Measurements from ENCODE around the gene TXNDC12. TPM values are rescaled to one million over a fixed set of nuclear protein-coding genes. Genes with fewer than 3 reads are reported as not detected.
"Not testable (repeated sequence)": the region's sequence is repeated elsewhere in the genome, so short reads cannot be mapped to it uniquely, and the experiment has no call there.

The TXNDC12 gene
- total RNA-seq, 5 donors from 2014 or later (not counting 1 experiment from before 2014, with no cell fraction given) = 26.1 to 44.8 (median 40.3) TPM

- Histone ChIP-seq H3K36me3 (ENCODE audit: control insufficient read depth in 2 of 2, extremely low read depth in 1 of 2, insufficient read depth in 1 of 2, low read length in 1 of 2) (peaks cover 0 to 25% of the 10 kb centered on the region in 2 donors), H3K4me1 (ENCODE audit: control insufficient read depth in 1 of 2, extremely low read depth in 1 of 2, insufficient read depth in 2 of 2, low read length in 2 of 2) (no peaks in the 10 kb centered on the region), H3K27me3 (replicated peaks in 1 of 2; ENCODE audit: control insufficient read depth in 2 of 2, extremely low read depth in 1 of 2, insufficient read depth in 2 of 2, low read length in 1 of 2) (no peaks in the 10 kb centered on the region), H3K4me3 (ENCODE audit: control insufficient read depth in 1 of 2, extremely low read depth in 1 of 2, low read length in 1 of 2) (no peak overlapping the region), H3K27ac (ENCODE audit: low read length) (no peak overlapping the region), H3K9me3 (no peaks in the 10 kb centered on the region)
- ATAC-seq (replicated peaks in 1 of 4) = no peak
- H3K4me1 Mint-ChIP-seq = peaks cover 0 to 5% (median 3%) of the 10 kb centered on the region in 3 donors
- no peak for DNase-seq
- POLR2A ChIA-PET = interaction anchor here in 1 of 2 donors (0.8 kb wide), 1 partner anchor 24 kb away, joined by 12 read pairs; no protein-coding TSS in a partner anchor
- peaks cover 9% of the 10 kb centered on the region for H3K36me3 Mint-ChIP-seq
- H3K9me3 Mint-ChIP-seq = no peaks in the 10 kb centered on the region
- H3K27ac Mint-ChIP-seq = peak overlapping the region in 1 of 2 donors; percentile 59
- no peak overlapping the region for H3K4me3 Mint-ChIP-seq
- CTCF ChIA-PET = interaction anchor here (0.6 to 0.7 kb wide), 2 partner anchors 12 to 411 kb away, joined by 3 read pairs; no protein-coding TSS in a partner anchor
- no peaks in the 10 kb centered on the region for H3K27me3 Mint-ChIP-seq
- 100% methylated on average over 3 of the region's 3 CpGs for WGBS (ENCODE audit: insufficient coverage)
Observed at GRCh38 chr1:52080014-52080415, 25.0 kb upstream of the TXNDC12 start.

GRCh38 chr1:52077277-52077676 lies 22.3 kb upstream of the TXNDC12 start:
- H3K27ac Mint-ChIP-seq; H3K9me3 Mint-ChIP-seq; H3K4me3 Mint-ChIP-seq; H3K4me1 Mint-ChIP-seq; H3K27me3 ChIP-seq (replicated peaks in 1 of 2; ENCODE audit: control insufficient read depth in 2 of 2, extremely low read depth in 1 of 2, insufficient read depth in 2 of 2, low read length in 1 of 2); H3K4me3 ChIP-seq (ENCODE audit: control insufficient read depth in 1 of 2, extremely low read depth in 1 of 2, low read length in 1 of 2); POLR2A ChIA-PET; H3K9me3 ChIP-seq; H3K27ac ChIP-seq (ENCODE audit: low read length); ATAC-seq (replicated peaks in 1 of 4); H3K27me3 Mint-ChIP-seq; CTCF ChIA-PET; H3K4me1 ChIP-seq (ENCODE audit: control insufficient read depth in 1 of 2, extremely low read depth in 1 of 2, insufficient read depth in 2 of 2, low read length in 2 of 2); DNase-seq: not testable (repeated sequence)
- no CpG with 5 or more reads among the region's 6 CpGs for WGBS (ENCODE audit: insufficient coverage)
- peaks cover 14% of the 10 kb centered on the region for H3K36me3 Mint-ChIP-seq
- H3K36me3 ChIP-seq (ENCODE audit: control insufficient read depth in 2 of 2, extremely low read depth in 1 of 2, insufficient read depth in 1 of 2, low read length in 1 of 2) = peaks cover 0 to 21% of the 10 kb centered on the region in 2 donors

GRCh38 chr1:52072291-52072690 lies 17.3 kb upstream of the TXNDC12 start:
- Histone ChIP-seq H3K9me3 (no peaks in the 10 kb centered on the region), H3K36me3 (ENCODE audit: control insufficient read depth in 2 of 2, extremely low read depth in 1 of 2, insufficient read depth in 1 of 2, low read length in 1 of 2) (peaks cover 0 to 21% of the 10 kb centered on the region in 2 donors), H3K4me1 (ENCODE audit: control insufficient read depth in 1 of 2, extremely low read depth in 1 of 2, insufficient read depth in 2 of 2, low read length in 2 of 2) (no peaks in the 10 kb centered on the region), H3K4me3 (ENCODE audit: control insufficient read depth in 1 of 2, extremely low read depth in 1 of 2, low read length in 1 of 2) (no peak overlapping the region), H3K27ac (ENCODE audit: low read length) (no peak overlapping the region), H3K27me3 (replicated peaks in 1 of 2; ENCODE audit: control insufficient read depth in 2 of 2, extremely low read depth in 1 of 2, insufficient read depth in 2 of 2, low read length in 1 of 2) (no peaks in the 10 kb centered on the region)
- ChIA-PET CTCF (no interaction called here), POLR2A (no interaction called here)
- Mint-ChIP-seq H3K27ac (no peak overlapping the region), H3K4me1 (peaks cover 18 to 32% (median 24%) of the 10 kb centered on the region in 3 donors), H3K4me3 (no peak overlapping the region), H3K9me3 (no peaks in the 10 kb centered on the region), H3K36me3 (peaks cover 24% of the 10 kb centered on the region), H3K27me3 (no peaks in the 10 kb centered on the region)
- ATAC-seq (replicated peaks in 1 of 4) (no peak), DNase-seq (no peak)
- 100% methylated on average over 3 of the region's 6 CpGs for WGBS (ENCODE audit: insufficient coverage)

GRCh38 chr1:52070704-52071103 lies 15.7 kb upstream of the TXNDC12 start:
- H3K4me1 Mint-ChIP-seq = peaks cover 18 to 34% (median 24%) of the 10 kb centered on the region in 3 donors
- no peaks in the 10 kb centered on the region for H3K27me3 ChIP-seq (replicated peaks in 1 of 2; ENCODE audit: control insufficient read depth in 2 of 2, extremely low read depth in 1 of 2, insufficient read depth in 2 of 2, low read length in 1 of 2)
- H3K36me3 Mint-ChIP-seq = peaks cover 20% of the 10 kb centered on the region
- H3K27me3 Mint-ChIP-seq = no peaks in the 10 kb centered on the region
- no CpG with 5 or more reads among the region's 4 CpGs for WGBS (ENCODE audit: insufficient coverage)
- H3K27ac Mint-ChIP-seq = no peak overlapping the region
- H3K27ac ChIP-seq (ENCODE audit: low read length) = no peak overlapping the region
- no peak overlapping the region for H3K4me3 ChIP-seq (ENCODE audit: control insufficient read depth in 1 of 2, extremely low read depth in 1 of 2, low read length in 1 of 2)
- CTCF ChIA-PET = interaction anchor here (0.6 to 0.7 kb wide), 4 partner anchors 8 to 1226 kb away, joined by 3 to 5 read pairs (median 3); no protein-coding TSS in a partner anchor
- POLR2A ChIA-PET = interaction anchor here in 1 of 2 donors (0.6 to 0.7 kb wide), 2 partner anchors 25 to 34 kb away, joined by 3 to 5 read pairs; no protein-coding TSS in a partner anchor
- ATAC-seq (replicated peaks in 1 of 4) = no peak
- H3K9me3 Mint-ChIP-seq = no peaks in the 10 kb centered on the region
- H3K36me3 ChIP-seq (ENCODE audit: control insufficient read depth in 2 of 2, extremely low read depth in 1 of 2, insufficient read depth in 1 of 2, low read length in 1 of 2) = peaks cover 0 to 29% of the 10 kb centered on the region in 2 donors
- H3K4me3 Mint-ChIP-seq = no peak overlapping the region
- no peaks in the 10 kb centered on the region for H3K9me3 ChIP-seq
- H3K4me1 ChIP-seq (ENCODE audit: control insufficient read depth in 1 of 2, extremely low read depth in 1 of 2, insufficient read depth in 2 of 2, low read length in 2 of 2) = no peaks in the 10 kb centered on the region
- no peak for DNase-seq

- no peaks in the 10 kb centered on the region for H3K9me3 Mint-ChIP-seq
- Histone ChIP-seq H3K36me3 (ENCODE audit: control insufficient read depth in 2 of 2, extremely low read depth in 1 of 2, insufficient read depth in 1 of 2, low read length in 1 of 2) (peaks cover 0 to 60% of the 10 kb centered on the region in 2 donors), H3K4me1 (ENCODE audit: control insufficient read depth in 1 of 2, extremely low read depth in 1 of 2, insufficient read depth in 2 of 2, low read length in 2 of 2) (no peaks in the 10 kb centered on the region), H3K4me3 (ENCODE audit: control insufficient read depth in 1 of 2, extremely low read depth in 1 of 2, low read length in 1 of 2) (no peak overlapping the region), H3K9me3 (no peaks in the 10 kb centered on the region), H3K27me3 (replicated peaks in 1 of 2; ENCODE audit: control insufficient read depth in 2 of 2, extremely low read depth in 1 of 2, insufficient read depth in 2 of 2, low read length in 1 of 2) (no peaks in the 10 kb centered on the region), H3K27ac (ENCODE audit: low read length) (no peak overlapping the region)
- H3K36me3 Mint-ChIP-seq = peaks cover 25% of the 10 kb centered on the region
- no peaks in the 10 kb centered on the region for H3K27me3 Mint-ChIP-seq
- H3K4me3 Mint-ChIP-seq = no peak overlapping the region
- H3K27ac Mint-ChIP-seq = no peak overlapping the region
- CTCF ChIA-PET = interaction anchor here in 1 of 2 donors (0.5 kb wide), 1 partner anchor 8 kb away, joined by 3 read pairs; no protein-coding TSS in a partner anchor
- DNase-seq (no peak), ATAC-seq (replicated peaks in 1 of 4) (no peak)
- POLR2A ChIA-PET = no interaction called here
- WGBS (ENCODE audit: insufficient coverage) = 100% methylated on average over 1 of the region's 2 CpGs
- H3K4me1 Mint-ChIP-seq = peaks cover 44 to 49% (median 44%) of the 10 kb centered on the region in 3 donors
Observed at GRCh38 chr1:52063192-52063591, 8.2 kb upstream of the TXNDC12 start.

GRCh38 chr1:52060822-52061221 lies 5.8 kb upstream of the TXNDC12 start:
- POLR2A ChIA-PET = no interaction called here
- H3K4me1 ChIP-seq (ENCODE audit: control insufficient read depth in 1 of 2, extremely low read depth in 1 of 2, insufficient read depth in 2 of 2, low read length in 2 of 2) = peaks cover 5 to 9% of the 10 kb centered on the region in 2 experiments
- no peaks in the 10 kb centered on the region for H3K27me3 ChIP-seq (replicated peaks in 1 of 2; ENCODE audit: control insufficient read depth in 2 of 2, extremely low read depth in 1 of 2, insufficient read depth in 2 of 2, low read length in 1 of 2)
- 100% methylated on average over 2 of the region's 4 CpGs for WGBS (ENCODE audit: insufficient coverage)
- H3K36me3 ChIP-seq (ENCODE audit: control insufficient read depth in 2 of 2, extremely low read depth in 1 of 2, insufficient read depth in 1 of 2, low read length in 1 of 2) = peaks cover 0 to 42% of the 10 kb centered on the region in 2 donors
- no peak overlapping the region for H3K27ac Mint-ChIP-seq
- no peaks in the 10 kb centered on the region for H3K9me3 Mint-ChIP-seq
- no peak for ATAC-seq (replicated peaks in 1 of 4)
- peaks cover 20% of the 10 kb centered on the region for H3K36me3 Mint-ChIP-seq
- no peak overlapping the region for H3K4me3 Mint-ChIP-seq
- H3K4me3 ChIP-seq (ENCODE audit: control insufficient read depth in 1 of 2, extremely low read depth in 1 of 2, low read length in 1 of 2) = no peak overlapping the region
- CTCF ChIA-PET = interaction anchor here (0.6 to 0.7 kb wide), 3 partner anchors 9 to 916 kb away, joined by 3 to 6 read pairs (median 4); no protein-coding TSS in a partner anchor
- peaks cover 52 to 58% (median 55%) of the 10 kb centered on the region in 3 donors for H3K4me1 Mint-ChIP-seq
- H3K27me3 Mint-ChIP-seq = no peaks in the 10 kb centered on the region
- H3K27ac ChIP-seq (ENCODE audit: low read length) = no peak overlapping the region
- no peak for DNase-seq
- no peaks in the 10 kb centered on the region for H3K9me3 ChIP-seq

Data from T-cell (primary cell).